GM13976 (cell line): ENCODE results near the gene CDK4.
A peak's percentile ranks its signal among the peaks of the same experiment; 100 is the strongest.

Experiments used
- DNase-seq: peaks from one replicate; pipeline ENCODE4 v3.0.0; 2012; ENCODE audit warnings: low spot score
- CTCF ChIP-seq: IDR thresholded peaks from 2 replicates; pipeline ENCODE4 v1.5.1; 2012; ENCODE audit warnings: borderline replicate concordance, mild to moderate bottlenecking; ENCODE audit not compliant: insufficient read depth; ENCODE audit errors: extremely low read depth, missing control alignments, control extremely low read depth
- in situ Hi-C: fragments of 300-500 bp; cut with MboI; formaldehyde crosslinking; loops from one replicate; pipeline ENCODE4 v1.12.0; 2022; ENCODE audit warnings: low sequenced_read_pairs, mixed read lengths, inconsistent platforms; ENCODE audit not compliant: unreplicated experiment

CDK4 gene

GRCh38 chr12:57772429-57773322 lies 20.6 kb upstream of the CDK4 start, which contains the start of gene EEF1AKMT3:
Gene EEF1AKMT3, plus strand, starts transcription at chr12:57772614. Its CDS starts 111 bp downstream, at chr12:57772725.
- peak; percentile 51 for DNase-seq
- in situ Hi-C loops = no loop called here
- TF ChIP-seq CTCF = no peak

GRCh38 chr12:57771873-57772428 lies 19.8 kb upstream of the CDK4 start, which contains the start of gene METTL1:
Gene METTL1, minus strand, starts transcription at chr12:57772105. Its CDS starts 22 bp downstream, at chr12:57772083.
- in situ Hi-C loops = no loop called here
- peak; percentile 96 for DNase-seq
- TF ChIP-seq CTCF = no peak

GRCh38 chr12:57771236-57771872 lies 19.2 kb upstream of the CDK4 start:
- TF ChIP-seq CTCF = no peak
- peak; percentile 90 for DNase-seq

GRCh38 chr12:57770734-57771133 lies 18.6 kb upstream of the CDK4 start:
- TF ChIP-seq CTCF = no peak
- in situ Hi-C loops = no loop called here
- no peak for DNase-seq

More at GRCh38 chr12:57771236-57771872, 19.2 kb upstream of the CDK4 start:
- in situ Hi-C loops = no loop called here

- in situ Hi-C loops = no loop called here
- DNase-seq = no peak
- TF ChIP-seq CTCF = no peak
Measured at GRCh38 chr12:57769594-57769993, 17.5 kb upstream of the CDK4 start.

- DNase-seq = no peak
- in situ Hi-C loops = no loop called here
- TF ChIP-seq CTCF = no peak
Measured at GRCh38 chr12:57767876-57768275, 15.8 kb upstream of the CDK4 start.
